Activated T-cell treated with anti-CD3 and anti-CD28 coated beads for 1 hour (primary cell): ENCODE data around the gene TEKT3.

ENCODE experiments used
- DNase-seq: peaks from one replicate; pipeline ENCODE4 v3.0.0-alpha.2; 2020; ENCODE audit warnings: low read depth

TEKT3 gene

DNA sequence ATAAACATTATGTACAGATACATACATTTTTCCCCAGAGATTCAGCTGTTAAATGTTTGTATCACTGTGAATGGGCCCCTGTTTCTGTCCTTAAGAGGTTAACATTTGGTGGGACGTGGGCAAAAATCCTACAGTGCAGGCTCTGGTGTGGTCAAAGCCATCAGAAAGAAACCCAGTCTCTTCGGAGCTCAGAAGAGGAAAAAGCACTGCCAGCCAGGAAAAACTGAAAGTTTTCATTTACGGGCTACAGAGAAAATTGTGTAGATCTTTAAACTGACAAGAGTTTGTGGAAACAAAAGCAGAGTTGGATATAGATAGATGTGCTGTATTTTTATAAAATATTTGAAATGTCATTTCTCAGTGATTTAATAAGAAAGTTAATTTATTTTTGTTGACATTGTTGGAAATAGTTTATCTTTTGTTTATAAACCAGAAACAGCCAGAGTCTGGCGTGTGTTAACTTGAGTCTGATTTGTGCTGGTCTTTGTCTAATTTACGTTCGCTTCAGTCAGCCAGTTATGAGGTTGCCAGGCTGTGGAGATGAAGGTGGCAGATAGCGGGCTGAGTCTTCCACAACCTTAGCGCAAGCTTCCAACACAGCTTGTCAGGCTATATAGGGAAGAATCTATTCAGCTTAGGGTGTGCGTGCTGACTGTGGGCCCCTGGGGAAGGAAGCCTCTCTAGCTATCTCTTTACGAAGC is 9.5 kb upstream of the TEKT3 start:
- DNase-seq, result no peak

DNA sequence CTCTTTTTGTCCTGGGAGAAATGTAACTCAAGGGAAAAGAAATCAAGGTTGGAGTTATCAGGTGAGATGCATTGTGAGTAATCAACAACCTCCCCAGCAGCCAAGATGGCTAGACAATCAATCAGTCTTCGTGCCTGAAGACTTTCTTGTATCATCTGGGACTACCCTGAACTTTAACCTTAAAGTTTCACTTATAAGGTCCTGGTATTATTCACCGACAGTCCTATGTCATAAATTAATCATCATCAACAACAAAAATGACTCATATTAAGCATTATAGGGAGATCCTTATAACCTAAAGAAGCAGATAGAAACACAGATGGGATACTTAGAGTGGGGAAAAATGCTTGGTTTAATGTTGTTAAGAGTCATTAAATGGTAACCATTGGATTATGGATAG is 7.7 kb upstream of the TEKT3 start:
- no peak for DNase-seq

GRCh38 chr17:15348021-15348420 is 6.6 kb upstream of the TEKT3 start:
- DNase-seq, result no peak

- DNase-seq, result no peak
Observed at GRCh38 chr17:15346066-15346595, 4.7 kb upstream of the TEKT3 start.

- DNase-seq, result no peak
Observed at GRCh38 chr17:15343749-15344148, 2.4 kb upstream of the TEKT3 start.

DNA sequence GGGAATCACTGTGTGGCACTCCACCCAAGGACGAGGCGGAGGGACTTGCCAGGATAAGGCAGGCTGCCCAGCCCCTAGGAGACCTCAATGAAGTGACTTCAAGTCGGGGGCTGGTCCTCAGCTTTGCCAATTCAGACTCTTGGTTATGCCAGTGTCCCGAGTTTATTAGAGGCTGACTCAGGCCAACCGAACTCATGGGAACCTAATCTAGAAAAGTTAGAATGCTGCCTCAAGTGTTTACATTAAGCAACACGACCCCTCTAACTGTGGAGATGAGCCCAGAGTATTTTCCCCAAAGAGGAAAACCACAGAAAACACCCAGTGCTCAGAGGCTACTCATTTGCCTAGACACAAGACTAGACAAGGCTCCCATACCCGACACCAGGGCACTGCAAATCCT is 1.1 kb upstream of the TEKT3 start:
- no peak for DNase-seq

DNA sequence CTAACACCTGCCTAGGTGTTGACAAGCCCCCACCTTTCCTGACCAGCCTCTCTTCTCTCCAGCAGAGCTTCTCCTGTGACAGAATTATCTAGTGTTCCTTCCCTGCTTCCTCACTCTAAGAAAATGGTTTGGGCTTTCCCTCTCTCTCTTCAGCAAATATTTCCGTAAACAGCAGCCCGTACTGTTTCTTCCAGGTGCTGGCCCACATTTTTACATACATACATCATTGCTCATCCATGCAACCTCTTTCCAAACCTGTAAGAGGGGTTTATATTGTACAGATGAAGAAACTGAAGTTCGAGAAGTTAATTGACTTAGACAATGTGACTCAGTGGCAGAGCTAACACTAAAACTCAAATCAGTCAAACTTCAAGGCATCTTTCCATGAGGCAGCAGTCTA is 569 bp upstream of the TEKT3 start:
- DNase-seq, result no peak

GRCh38 chr17:15340966-15341365 is 431 bp downstream of the TEKT3 start:
- DNase-seq, result no peak

- no peak for DNase-seq
Observed at GRCh38 chr17:15335446-15335845, 6.0 kb downstream of the TEKT3 start.

DNA sequence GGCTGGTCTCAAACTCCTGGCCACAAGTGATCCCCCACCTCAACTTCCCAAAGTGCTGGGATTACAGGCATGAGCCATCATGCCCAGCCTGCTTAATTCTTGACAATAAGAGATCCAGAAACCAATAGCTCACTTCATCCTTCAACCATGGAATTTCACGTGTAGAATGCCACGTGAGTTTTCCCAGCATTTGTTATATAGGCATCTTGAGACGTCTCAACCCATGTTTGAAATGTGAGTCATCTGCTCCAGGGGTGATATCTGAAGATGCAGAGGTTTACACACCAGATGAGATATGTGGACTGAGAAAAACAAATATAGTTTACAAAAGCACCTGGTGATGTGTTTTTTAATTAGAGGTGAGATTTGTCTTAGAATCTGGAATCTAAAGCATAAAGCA is 7.1 kb downstream of the TEKT3 start:
- no peak for DNase-seq

DNA sequence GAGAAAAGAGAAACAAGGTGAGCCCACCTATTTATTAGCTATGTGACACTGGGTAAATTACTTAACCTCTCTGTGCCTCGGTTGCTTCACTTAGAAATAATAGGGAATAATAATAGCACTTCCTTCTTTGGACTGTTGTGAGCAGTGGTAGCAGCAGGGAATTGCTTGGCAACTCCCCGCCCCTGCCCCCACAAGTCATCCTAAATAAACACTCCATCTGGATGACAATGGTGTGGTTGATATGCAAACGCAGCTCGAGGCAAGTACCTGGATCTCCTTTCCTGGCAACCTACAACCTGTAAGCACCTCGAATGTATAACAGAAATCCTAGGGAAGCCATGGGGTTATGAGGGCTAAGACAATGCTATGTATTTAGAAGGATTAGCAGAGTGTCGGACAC is 9.1 kb downstream of the TEKT3 start:
- no peak for DNase-seq

DNA sequence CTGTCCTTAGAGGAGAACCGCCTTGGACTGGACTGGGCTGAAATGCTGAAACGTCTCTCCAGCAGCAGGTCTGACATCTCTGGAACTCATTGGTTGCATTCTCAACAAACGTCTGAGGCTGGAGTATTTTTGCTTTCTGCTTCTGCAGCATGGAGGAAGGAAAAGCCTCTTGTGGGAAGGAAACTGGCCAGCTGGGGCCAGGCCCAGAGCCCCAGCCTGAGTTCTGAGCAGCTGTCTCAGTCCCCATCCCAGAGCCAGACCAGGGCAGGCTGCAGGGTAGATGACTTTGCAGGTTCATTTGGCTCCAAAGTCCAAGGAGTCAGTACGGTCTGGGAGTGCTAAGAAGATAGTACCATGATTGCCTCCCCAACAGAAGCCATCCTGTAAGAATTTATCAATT is 18.3 kb downstream of the TEKT3 start:
- DNase-seq, result no peak

- DNase-seq, result no peak
Observed at GRCh38 chr17:15321556-15322251, 19.7 kb downstream of the TEKT3 start.

GRCh38 chr17:15319452-15320010 is 21.9 kb downstream of the TEKT3 start:
- DNase-seq, result no peak

DNA sequence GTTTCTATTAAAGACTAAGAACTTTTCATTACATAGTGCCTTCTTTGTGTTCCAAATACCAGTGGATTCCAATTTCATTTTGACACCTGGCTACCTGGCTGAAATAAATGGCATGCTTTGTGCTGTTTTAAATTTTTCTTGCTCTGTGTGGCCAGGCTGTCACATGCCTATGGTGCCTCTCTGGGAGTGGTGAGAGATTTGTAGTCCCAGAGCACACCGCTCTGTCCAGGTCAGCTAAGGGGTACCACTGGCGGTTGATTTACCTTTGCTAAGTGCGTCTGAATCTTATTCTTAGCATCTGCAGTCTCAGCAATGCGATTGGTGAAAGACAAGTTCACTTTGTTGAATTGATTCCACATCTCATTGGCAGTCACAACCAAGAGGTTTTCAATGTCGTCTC is 29.4 kb downstream of the TEKT3 start:
- no peak for DNase-seq

DNA sequence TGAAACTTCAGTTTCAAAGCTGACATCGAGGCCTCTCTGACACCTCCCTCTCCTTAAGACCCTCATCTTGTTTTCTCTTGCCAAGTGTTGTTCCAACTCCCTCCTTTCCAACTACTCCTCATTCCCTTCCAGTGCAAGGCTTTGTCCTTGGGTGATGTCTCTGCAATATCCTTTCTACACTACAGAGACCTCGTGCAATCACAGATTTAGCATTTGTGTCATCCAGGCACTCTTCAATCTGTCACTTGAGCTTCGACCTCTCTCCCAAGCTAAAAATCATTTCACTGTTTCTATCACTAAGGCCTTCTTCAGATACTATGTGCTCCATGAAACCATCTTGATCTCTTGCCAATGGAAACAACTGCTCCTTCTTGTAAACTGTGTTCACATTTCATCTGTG is 31.6 kb downstream of the TEKT3 start:
- DNase-seq, result no peak

DNA sequence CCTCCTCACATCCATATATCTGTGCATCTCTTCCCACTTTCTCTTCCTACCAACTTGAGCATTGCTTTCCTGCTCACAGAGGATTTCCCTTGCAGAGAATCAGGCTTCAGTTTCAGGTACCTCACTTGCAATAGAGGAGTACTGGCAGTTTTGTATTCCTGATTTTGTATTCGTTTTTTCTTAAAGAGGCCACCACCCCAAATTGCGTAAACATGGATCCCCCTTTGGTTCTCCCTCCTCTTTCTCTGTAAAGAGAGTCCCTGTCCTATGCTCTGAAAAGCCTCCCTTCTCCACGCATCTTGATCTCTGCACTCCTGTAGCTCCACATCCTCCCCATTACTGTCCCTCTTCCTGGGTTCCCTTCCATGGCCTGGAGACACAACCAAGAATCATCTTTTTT is 32.2 kb downstream of the TEKT3 start:
- no peak for DNase-seq

DNA sequence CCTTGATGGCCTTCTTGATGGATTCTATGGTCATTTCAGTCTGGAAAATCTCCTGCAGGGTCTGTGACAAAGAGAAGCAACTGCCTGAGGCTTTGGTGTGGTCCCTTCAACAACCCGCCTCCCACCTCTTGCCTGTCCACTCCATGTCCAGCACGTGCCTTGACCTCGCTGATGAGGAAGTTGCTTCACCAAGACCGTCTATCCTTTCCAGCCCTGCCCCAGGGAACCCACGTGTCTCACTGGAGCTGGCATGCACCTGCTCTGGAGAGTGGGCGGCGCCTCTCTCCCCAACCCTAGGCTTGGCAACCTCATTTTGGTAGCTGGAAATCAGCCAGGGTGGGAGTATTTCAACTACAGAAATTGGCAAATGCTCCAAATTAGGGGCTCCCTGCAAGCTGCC is 32.6 kb downstream of the TEKT3 start:
- no peak for DNase-seq

- no peak for DNase-seq
Observed at GRCh38 chr17:15307710-15308111, 33.7 kb downstream of the TEKT3 start.

- no peak for DNase-seq
Observed at GRCh38 chr17:15303851-15304250, 37.5 kb downstream of the TEKT3 start.

GRCh38 chr17:15303268-15303667 is 38.1 kb downstream of the TEKT3 start:
- no peak for DNase-seq

GRCh38 chr17:15301845-15302244 is 39.6 kb downstream of the TEKT3 start:
- no peak for DNase-seq

GRCh38 chr17:15298176-15298575 is 43.2 kb downstream of the TEKT3 start:
- no peak for DNase-seq
